Glutamatergic neuron (in vitro differentiated cells): Measurements from ENCODE around the gene ELAC2. TPM values are rescaled to one million over a fixed set of nuclear protein-coding genes. Genes with fewer than 3 reads are reported as not detected.

Experiments
- DNase-seq: peaks from one replicate; pipeline ENCODE4 v3.0.0; 2022
- H3K27ac Mint-ChIP-seq: one replicate; pipeline ENCODE4 v1.8.0; 2020; ENCODE audit warnings: mild to moderate bottlenecking, mixed read lengths, inconsistent platforms; ENCODE audit not compliant: unreplicated experiment
- H3K27me3 Mint-ChIP-seq: one replicate; pipeline ENCODE4 v1.8.0; 2020; ENCODE audit warnings: mild to moderate bottlenecking, moderate library complexity, mixed read lengths, inconsistent platforms; ENCODE audit not compliant: unreplicated experiment
- H3K36me3 Mint-ChIP-seq: one replicate; pipeline ENCODE4 v1.8.0; 2020; ENCODE audit warnings: mild to moderate bottlenecking, mixed read lengths, inconsistent platforms; ENCODE audit not compliant: unreplicated experiment
- H3K4me1 Mint-ChIP-seq: one replicate; pipeline ENCODE4 v1.8.0; 2020; ENCODE audit warnings: mild to moderate bottlenecking, low read depth, mixed read lengths, inconsistent platforms; ENCODE audit not compliant: unreplicated experiment
- H3K4me3 Mint-ChIP-seq: one replicate; pipeline ENCODE4 v1.8.0; 2020; ENCODE audit warnings: mild to moderate bottlenecking, mixed read lengths, inconsistent platforms; ENCODE audit not compliant: unreplicated experiment
- H3K9me3 Mint-ChIP-seq: one replicate; pipeline ENCODE4 v1.8.0; 2020; ENCODE audit warnings: mild to moderate bottlenecking, moderate library complexity, mixed read lengths, inconsistent platforms; ENCODE audit not compliant: unreplicated experiment
- total RNA-seq: library from RNA; stranded (reverse); fragmentation: NEBNext Ultra II Directional; extraction: Animal tissue kit (Norgen Biotek cat#: 25700); gene quantifications from one replicate; pipeline ENCODE4 v1.2.1, GENCODE V29; 2021; ENCODE audit not compliant: unreplicated experiment
- TF ChIP-seq, protein P1 (sequence below): fragments of 200-600 bp; sonication (generic); IDR thresholded peaks from one replicate; pipeline ENCODE4 v1.5.0; 2021; ENCODE audit not compliant: partially characterized antibody, unreplicated experiment

ELAC2 gene
- total RNA-seq, 1 donor from 2014 or later = 65.7 TPM

DNA sequence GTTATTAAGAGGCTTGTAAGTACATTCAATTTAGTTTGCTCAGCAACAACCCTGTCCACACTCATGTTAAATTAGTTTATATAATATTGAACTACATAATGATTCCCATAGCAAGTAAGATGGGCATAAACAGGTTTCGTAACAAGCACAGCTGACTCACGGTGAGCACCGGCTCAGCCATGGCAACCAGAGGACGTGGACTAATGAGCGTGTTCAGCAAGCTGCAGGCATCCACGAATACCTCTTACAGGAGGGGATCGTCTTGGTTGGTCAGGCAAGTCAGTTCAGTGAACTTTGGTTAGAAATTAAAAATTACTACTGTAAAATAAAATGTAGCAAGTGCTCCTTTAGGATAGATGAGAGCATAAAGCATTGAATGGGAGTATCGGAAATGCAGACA is 58.4 kb downstream of the ELAC2 start:
- H3K9me3 Mint-ChIP-seq = no peaks in the 10 kb centered on the region
- peaks cover 2% of the 10 kb centered on the region for H3K27me3 Mint-ChIP-seq
- no peak overlapping the region for H3K4me3 Mint-ChIP-seq
- no peaks in the 10 kb centered on the region for H3K4me1 Mint-ChIP-seq
- peaks cover 24% of the 10 kb centered on the region for H3K36me3 Mint-ChIP-seq
- TF ChIP-seq, protein P1, sequence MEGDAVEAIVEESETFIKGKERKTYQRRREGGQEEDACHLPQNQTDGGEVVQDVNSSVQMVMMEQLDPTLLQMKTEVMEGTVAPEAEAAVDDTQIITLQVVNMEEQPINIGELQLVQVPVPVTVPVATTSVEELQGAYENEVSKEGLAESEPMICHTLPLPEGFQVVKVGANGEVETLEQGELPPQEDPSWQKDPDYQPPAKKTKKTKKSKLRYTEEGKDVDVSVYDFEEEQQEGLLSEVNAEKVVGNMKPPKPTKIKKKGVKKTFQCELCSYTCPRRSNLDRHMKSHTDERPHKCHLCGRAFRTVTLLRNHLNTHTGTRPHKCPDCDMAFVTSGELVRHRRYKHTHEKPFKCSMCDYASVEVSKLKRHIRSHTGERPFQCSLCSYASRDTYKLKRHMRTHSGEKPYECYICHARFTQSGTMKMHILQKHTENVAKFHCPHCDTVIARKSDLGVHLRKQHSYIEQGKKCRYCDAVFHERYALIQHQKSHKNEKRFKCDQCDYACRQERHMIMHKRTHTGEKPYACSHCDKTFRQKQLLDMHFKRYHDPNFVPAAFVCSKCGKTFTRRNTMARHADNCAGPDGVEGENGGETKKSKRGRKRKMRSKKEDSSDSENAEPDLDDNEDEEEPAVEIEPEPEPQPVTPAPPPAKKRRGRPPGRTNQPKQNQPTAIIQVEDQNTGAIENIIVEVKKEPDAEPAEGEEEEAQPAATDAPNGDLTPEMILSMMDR = no peak
- H3K27ac Mint-ChIP-seq = no peak overlapping the region
- DNase-seq = no peak

DNA sequence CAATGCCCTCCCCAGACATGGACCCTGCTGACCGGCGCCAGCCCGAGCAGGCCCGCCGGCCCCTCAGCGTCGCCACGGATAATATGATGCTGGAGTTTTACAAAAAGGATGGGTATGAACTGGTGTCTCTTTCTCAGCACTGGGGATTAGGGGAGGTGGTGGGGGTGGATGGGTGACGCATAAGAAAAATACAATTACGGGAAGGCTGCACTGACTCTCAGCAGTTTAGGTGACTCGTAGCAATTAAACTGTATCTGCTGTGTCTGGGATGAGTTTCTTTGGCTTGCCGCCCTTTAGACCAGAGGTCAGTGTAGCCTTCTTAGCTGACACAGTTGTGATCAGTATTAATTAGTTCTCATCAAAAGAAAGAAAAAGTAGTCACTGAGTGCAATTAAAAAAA is 59.0 kb downstream of the ELAC2 start:
- TF ChIP-seq, protein P1 = no peak
- H3K4me1 Mint-ChIP-seq = no peaks in the 10 kb centered on the region
- peaks cover 24% of the 10 kb centered on the region for H3K36me3 Mint-ChIP-seq
- peaks cover 2% of the 10 kb centered on the region for H3K27me3 Mint-ChIP-seq
- H3K27ac Mint-ChIP-seq = no peak overlapping the region
- H3K4me3 Mint-ChIP-seq = no peak overlapping the region
- no peaks in the 10 kb centered on the region for H3K9me3 Mint-ChIP-seq
- no peak for DNase-seq

DNA sequence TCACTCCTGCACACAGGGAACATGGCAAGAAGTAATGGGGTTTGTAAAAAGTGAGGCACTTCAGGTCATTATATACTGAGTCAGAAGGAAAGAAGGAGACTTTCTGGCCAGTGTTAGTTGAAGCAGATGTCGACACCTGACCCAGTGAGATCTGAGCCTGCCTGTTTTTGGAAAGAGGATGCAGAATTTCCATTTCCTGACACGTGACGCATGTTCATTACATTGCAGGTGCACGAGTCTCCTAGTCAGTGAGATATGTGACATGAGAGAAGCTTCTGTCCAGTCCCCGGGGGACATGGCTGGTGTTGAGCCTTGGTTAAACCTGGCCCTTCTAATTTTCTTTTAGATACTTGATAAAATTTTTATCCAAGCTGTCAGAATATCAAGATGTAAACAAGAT is 62.3 kb downstream of the ELAC2 start:
- Mint-ChIP-seq H3K4me3 (no peak overlapping the region), H3K4me1 (no peaks in the 10 kb centered on the region), H3K27ac (no peak overlapping the region), H3K36me3 (peaks cover 20% of the 10 kb centered on the region), H3K9me3 (no peaks in the 10 kb centered on the region), H3K27me3 (peaks cover 2% of the 10 kb centered on the region)
- TF ChIP-seq, protein P1 = no peak
- DNase-seq = no peak

DNA sequence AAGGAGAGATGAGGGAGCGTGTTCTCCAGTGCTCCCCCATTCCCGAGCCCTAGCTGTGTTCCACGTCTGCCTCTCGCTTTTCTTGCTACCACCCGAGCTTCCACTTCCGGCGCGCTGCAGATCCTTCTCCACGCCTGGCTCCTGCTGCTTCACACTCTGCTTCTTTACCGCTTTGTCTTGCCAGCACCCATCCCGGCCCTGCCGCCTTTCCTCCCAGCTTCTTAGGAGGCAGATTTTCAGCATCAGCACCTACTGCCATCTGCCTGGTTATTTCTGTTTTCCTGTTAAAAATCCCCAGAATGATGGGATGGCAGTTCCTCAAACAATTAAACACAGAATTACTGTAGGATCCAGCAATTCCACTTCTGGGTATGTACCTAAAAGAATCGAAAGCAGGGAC is 64.7 kb downstream of the ELAC2 start:
- H3K27ac Mint-ChIP-seq = no peak overlapping the region
- peaks cover 19% of the 10 kb centered on the region for H3K36me3 Mint-ChIP-seq
- H3K4me3 Mint-ChIP-seq = no peak overlapping the region
- H3K4me1 Mint-ChIP-seq = no peaks in the 10 kb centered on the region
- no peaks in the 10 kb centered on the region for H3K27me3 Mint-ChIP-seq
- no peak for DNase-seq
- H3K9me3 Mint-ChIP-seq = no peaks in the 10 kb centered on the region
- TF ChIP-seq, protein P1 = no peak

DNA sequence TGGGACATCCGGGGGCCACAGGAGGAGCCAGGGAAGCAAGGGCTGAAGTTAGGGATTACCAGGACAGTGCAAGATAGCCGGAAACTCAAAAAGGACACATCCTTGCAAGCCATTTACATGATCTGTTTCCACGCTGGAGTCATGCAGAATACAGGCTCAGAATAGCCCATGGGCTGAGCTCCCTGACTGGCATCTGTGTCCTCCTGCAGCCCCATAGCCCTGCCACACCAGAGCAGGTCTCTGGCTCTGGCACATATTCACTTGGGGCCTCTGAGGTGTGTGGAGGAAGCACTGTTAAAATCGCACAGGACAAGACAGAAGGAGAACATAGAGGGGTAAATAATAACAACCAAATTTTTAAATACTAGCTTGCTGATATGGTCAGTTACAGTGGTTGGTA is 65.8 kb downstream of the ELAC2 start:
- H3K9me3 Mint-ChIP-seq = no peaks in the 10 kb centered on the region
- DNase-seq = no peak
- H3K27me3 Mint-ChIP-seq = no peaks in the 10 kb centered on the region
- TF ChIP-seq, protein P1 = no peak
- no peaks in the 10 kb centered on the region for H3K4me1 Mint-ChIP-seq
- H3K4me3 Mint-ChIP-seq = no peak overlapping the region
- H3K36me3 Mint-ChIP-seq = peaks cover 20% of the 10 kb centered on the region
- H3K27ac Mint-ChIP-seq = no peak overlapping the region
